Measurements from ENCODE around the gene CD248. TPM values are rescaled to one million over a fixed set of nuclear protein-coding genes. Genes with fewer than 3 reads are reported as not detected.

Gene CD248
- total and polyA plus RNA-seq, 12 donors: 5.3 to 44.4 (median 10.0) TPM

DNA sequence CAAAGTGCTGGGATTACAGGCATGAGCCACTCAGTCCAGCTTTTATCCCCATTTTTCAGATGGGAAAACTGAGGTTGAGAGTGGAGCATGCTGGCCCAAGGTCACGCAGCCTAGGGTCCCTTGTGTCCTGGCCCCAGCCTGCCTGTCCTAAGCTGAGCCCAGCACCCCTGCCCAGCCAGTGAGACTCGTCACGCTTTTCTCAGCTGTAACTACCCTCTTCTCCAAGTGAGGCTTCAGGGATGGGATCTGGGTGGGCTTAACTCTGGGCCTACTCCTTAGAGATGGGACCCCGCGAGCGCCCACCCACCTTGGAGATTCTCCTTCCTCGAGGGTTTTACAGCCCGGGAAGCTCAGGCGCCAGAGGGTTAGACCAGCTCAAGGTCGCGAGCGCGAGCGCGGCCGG is 25.5 kb downstream of the CD248 start:
- 16 to 20% methylated on average over 16 of the region's 16 CpGs for WGBS, 2 donors
- H3K4me3 ChIP-seq: no peak overlapping the region
- DNase-seq: no peak
- ATAC-seq: no peak
- H3K4me1 ChIP-seq: peaks cover 5 to 39% (median 35%) of the 10 kb centered on the region in 9 donors
- no peaks in the 10 kb centered on the region for H3K9me3 ChIP-seq
- peaks cover 0 to 3% (median 0%) of the 10 kb centered on the region in 9 donors for H3K36me3 ChIP-seq
- no peak overlapping the region for H3K27ac ChIP-seq
- TF ChIP-seq, protein P1, sequence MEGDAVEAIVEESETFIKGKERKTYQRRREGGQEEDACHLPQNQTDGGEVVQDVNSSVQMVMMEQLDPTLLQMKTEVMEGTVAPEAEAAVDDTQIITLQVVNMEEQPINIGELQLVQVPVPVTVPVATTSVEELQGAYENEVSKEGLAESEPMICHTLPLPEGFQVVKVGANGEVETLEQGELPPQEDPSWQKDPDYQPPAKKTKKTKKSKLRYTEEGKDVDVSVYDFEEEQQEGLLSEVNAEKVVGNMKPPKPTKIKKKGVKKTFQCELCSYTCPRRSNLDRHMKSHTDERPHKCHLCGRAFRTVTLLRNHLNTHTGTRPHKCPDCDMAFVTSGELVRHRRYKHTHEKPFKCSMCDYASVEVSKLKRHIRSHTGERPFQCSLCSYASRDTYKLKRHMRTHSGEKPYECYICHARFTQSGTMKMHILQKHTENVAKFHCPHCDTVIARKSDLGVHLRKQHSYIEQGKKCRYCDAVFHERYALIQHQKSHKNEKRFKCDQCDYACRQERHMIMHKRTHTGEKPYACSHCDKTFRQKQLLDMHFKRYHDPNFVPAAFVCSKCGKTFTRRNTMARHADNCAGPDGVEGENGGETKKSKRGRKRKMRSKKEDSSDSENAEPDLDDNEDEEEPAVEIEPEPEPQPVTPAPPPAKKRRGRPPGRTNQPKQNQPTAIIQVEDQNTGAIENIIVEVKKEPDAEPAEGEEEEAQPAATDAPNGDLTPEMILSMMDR (IDR thresholded peaks at IDR 0.05): no peak
- H3K27me3 ChIP-seq: peaks cover 17 to 45% (median 35%) of the 10 kb centered on the region in 7 donors
- intact Hi-C loops (cut with DNase I): no loop called here

DNA sequence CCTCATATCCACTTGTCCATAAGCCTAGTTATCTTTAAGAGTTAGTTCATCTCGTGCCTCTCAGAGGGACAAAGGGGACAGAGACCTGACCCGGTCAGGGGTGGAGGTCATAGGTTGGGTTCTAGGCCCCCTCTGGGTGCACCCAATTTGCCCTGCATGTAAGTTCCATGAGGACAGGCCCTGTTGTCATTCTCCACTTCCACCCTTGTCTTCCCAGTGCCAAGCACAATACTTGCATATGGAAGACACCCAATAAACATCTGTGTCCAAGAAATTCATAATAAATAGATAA is 26.6 kb downstream of the CD248 start:
- no peak for DNase-seq
- no peaks in the 10 kb centered on the region for H3K9me3 ChIP-seq
- H3K36me3 ChIP-seq: peaks cover 0 to 3% (median 0%) of the 10 kb centered on the region in 9 donors
- intact Hi-C loops (cut with DNase I): no loop called here
- H3K4me1 ChIP-seq: peaks cover 5 to 49% (median 39%) of the 10 kb centered on the region in 9 donors
- TF ChIP-seq, protein P1 (IDR thresholded peaks at IDR 0.05): no peak
- no peak for ATAC-seq
- no peak overlapping the region for H3K4me3 ChIP-seq
- peaks cover 17 to 45% (median 35%) of the 10 kb centered on the region in 7 donors for H3K27me3 ChIP-seq
- 73 to 77% methylated on average over 2 of the region's 2 CpGs for WGBS, 2 donors
- no peak overlapping the region for H3K27ac ChIP-seq

DNA sequence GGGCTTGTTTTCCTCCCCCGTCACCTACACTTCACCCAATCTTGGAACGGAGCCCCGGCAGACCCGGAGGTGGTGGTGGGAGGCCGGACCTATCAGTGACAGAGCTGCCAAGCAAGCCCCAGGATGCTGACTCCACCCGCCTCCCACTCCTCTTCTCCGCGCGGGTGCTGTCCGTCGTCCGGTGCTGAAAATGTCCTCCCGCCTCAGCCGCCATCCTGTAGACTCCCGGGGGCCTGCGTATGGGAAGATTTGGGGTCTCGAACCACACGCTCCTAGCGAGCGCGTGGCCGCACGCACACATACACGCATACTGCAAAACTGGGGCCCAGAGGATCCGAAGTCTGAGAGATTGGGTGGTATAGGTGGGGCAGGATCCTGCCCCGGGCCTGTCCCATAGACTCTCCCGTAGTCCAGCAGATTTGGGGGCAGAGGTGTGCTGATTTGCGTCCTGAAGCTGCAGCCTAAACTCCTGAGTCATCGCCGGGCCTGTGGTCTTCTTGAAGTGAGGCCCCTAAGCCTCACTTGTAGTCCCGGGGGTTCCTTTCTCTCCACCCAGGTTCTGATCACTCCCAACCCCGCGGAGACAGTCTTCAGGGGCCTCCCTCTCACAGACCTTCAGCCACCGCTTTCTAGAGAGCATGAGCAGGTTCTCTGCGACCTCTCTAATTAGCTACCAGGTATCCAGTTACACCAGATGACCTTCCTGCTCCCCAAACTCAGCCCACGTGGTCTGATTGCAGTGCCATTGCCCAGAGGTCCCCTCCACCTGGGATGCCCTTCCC is 27.1 kb downstream of the CD248 start:
- ATAC-seq: peak; percentile 32 to 76 (median 61)
- Histone ChIP-seq H3K27ac (peak overlapping the region in 9 of 10 donors; percentile 82 to 98 (median 95)), H3K36me3 (peaks cover 0 to 7% (median 0%) of the 10 kb centered on the region in 9 donors), H3K4me3 (peak overlapping the region; percentile 26 to 98 (median 82)), H3K4me1 (peaks cover 5 to 54% (median 39%) of the 10 kb centered on the region in 9 donors), H3K27me3 (peaks cover 17 to 42% (median 30%) of the 10 kb centered on the region in 7 donors), H3K9me3 (no peaks in the 10 kb centered on the region)
- TF ChIP-seq, protein P1 (IDR thresholded peaks at IDR 0.05): no peak
- 9 to 10% methylated on average over 35 to 36 of the region's 36 CpGs for WGBS, 2 donors
- DNase-seq: peak; percentile 71 to 78
- intact Hi-C loops (cut with DNase I): loop anchor here in 3 of 10 donors (1.0 to 10.0 kb wide), 2 partner anchors 23 to 65 kb away; no protein-coding TSS in a partner anchor

DNA sequence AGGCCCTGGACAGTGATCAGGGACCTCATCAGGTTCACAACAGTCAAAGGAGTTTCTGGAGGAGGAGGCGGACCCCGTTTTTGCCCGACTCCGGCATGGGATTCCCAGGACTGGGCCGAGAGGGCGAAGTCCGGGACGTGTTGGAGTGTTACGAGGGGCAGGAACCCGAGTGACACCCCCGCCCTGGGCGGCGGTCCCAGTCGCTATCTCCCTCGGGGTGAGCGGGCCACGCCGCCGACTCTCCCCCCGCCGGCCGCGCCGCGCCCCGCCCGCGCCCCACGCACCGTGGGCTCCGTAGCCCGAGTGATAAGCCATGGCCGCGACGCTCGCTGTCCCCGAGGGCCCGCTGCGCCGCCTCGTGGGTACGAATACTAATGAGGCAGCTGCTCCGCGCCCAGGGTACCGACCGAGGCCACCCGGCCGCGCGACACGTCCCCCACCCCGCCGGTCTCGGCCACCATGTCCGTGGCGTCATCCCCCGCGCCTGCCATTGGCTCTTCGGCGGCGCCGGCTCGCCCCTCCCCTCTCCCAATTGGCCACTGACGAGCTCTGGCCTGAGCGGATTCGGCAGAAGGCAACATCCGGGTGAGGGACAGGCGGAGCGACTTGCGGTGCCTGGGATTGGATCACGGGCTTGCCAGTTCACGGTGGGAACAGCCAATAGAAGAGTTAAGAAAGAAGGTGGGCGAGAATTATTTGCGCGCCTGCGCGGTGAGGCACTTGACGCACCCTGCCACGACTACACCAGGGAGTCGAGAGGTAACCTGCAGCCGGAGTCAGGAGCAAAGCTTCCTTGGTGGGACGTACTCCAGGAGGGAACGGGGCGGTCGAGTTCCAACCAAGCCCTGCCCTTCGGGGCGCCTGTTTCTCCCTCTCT is 27.9 kb downstream of the CD248 start, which contains the start of gene YIF1A:
TSS of gene YIF1A (minus strand) at position 473 of the 877 bp plus-strand sequence. CDS start at position 315, 158 bp downstream.
- TF ChIP-seq, protein P1 (IDR thresholded peaks at IDR 0.05): peak in 3 of 9 donors; percentile 28 to 45 (median 31)
- Histone ChIP-seq H3K4me1 (peaks cover 5 to 55% (median 39%) of the 10 kb centered on the region in 9 donors), H3K36me3 (peaks cover 0 to 15% (median 0%) of the 10 kb centered on the region in 9 donors), H3K4me3 (peak within 1 kb of the TSS; percentile 63 to 98 (median 82)), H3K27me3 (peaks cover 13 to 34% (median 22%) of the 10 kb centered on the region in 7 donors), H3K27ac (peak within 1 kb of the TSS; percentile 82 to 98 (median 94)), H3K9me3 (no peaks in the 10 kb centered on the region)
- intact Hi-C loops (cut with DNase I): loop anchor here in 3 of 10 donors (1.0 to 10.0 kb wide), 2 partner anchors 23 to 64 kb away; no protein-coding TSS in a partner anchor
- peak; percentile 98 to 99 for DNase-seq
- 0% methylated on average over 85 to 87 of the region's 87 CpGs for WGBS, 2 donors
- peak; percentile 92 to 98 (median 97) for ATAC-seq
